ENCODE data around the gene MAP2K6.

GRCh38 chr17:69418535-69418934, 4.0 kb downstream of the MAP2K6 start:
- TF ChIP-seq CTCF (conservative IDR thresholded peaks at IDR 0.05; ENCODE audit: low read length) (no peak), EZH2phosphoT487 (IDR thresholded peaks at IDR 0.05; ENCODE audit: borderline replicate concordance, low read depth, low read length) (no peak)

Data from OCI-LY7 (cell line).